Natural killer cell (primary cell): ENCODE measurements around the gene SERP1. TPM values are rescaled to one million over a fixed set of nuclear protein-coding genes. Genes with fewer than 3 reads are reported as not detected.
A peak's percentile ranks its signal among the peaks of the same experiment; 100 is the strongest.

Experiments
- ATAC-seq, 3 donors: fragments of 150-1000 bp in 2 of 3; fragments of 200-7000 bp in 1 of 3; cut with Tn5 transposase; 1 replicate in 1 of 3; 2 replicates in 2 of 3; pipeline ENCODE4 v1.10.0; 2021; ENCODE audit warnings: mild to moderate bottlenecking in 2 of 3, moderate library complexity in 2 of 3
- DNase-seq, 2 donors: peaks; one replicate each; pipeline versions ENCODE4 v3.0.0 to v3.0.0-alpha.2; 2013 to 2021; ENCODE audit warnings: mixed read lengths in 1 of 2
- H3K27ac ChIP-seq: one replicate; pipeline ENCODE4 v1.5.1; 2013; ENCODE audit warnings: mild to moderate bottlenecking, low read length
- H3K27me3 ChIP-seq: one replicate; pipeline ENCODE4 v1.6.1; 2013; ENCODE audit warnings: low read length; ENCODE audit not compliant: control insufficient read depth, insufficient read depth
- H3K36me3 ChIP-seq: one replicate; pipeline ENCODE4 v1.6.1; 2013; ENCODE audit warnings: low read length; ENCODE audit not compliant: control insufficient read depth, insufficient read depth
- H3K4me1 ChIP-seq: one replicate; pipeline ENCODE4 v1.6.1; 2013; ENCODE audit warnings: low read length; ENCODE audit not compliant: control insufficient read depth, insufficient read depth
- H3K4me3 ChIP-seq: one replicate; pipeline ENCODE4 v1.5.1; 2013; ENCODE audit warnings: low read length
- H3K9me3 ChIP-seq: one replicate; pipeline ENCODE4 v1.6.1; 2013; ENCODE audit warnings: low read length; ENCODE audit not compliant: control insufficient read depth, insufficient read depth
- H3K27ac Mint-ChIP-seq, 2 donors: one replicate each; pipeline ENCODE4 v1.8.0; 2022; ENCODE audit warnings: mild to moderate bottlenecking in 2 of 2, mixed read lengths in 2 of 2, moderate library complexity in 1 of 2
- H3K27me3 Mint-ChIP-seq, 2 donors: one replicate each; pipeline ENCODE4 v1.8.0; 2022; ENCODE audit warnings: low read depth in 2 of 2, mixed read lengths in 2 of 2
- H3K36me3 Mint-ChIP-seq: one replicate; pipeline ENCODE4 v1.8.0; 2022; ENCODE audit warnings: mixed read lengths
- H3K4me1 Mint-ChIP-seq, 2 donors: one replicate each; pipeline ENCODE4 v1.8.0; 2022; ENCODE audit warnings: mixed read lengths in 2 of 2
- H3K4me3 Mint-ChIP-seq: one replicate; pipeline ENCODE4 v1.8.0; 2022; ENCODE audit warnings: mild to moderate bottlenecking, moderate library complexity, mixed read lengths
- H3K9me3 Mint-ChIP-seq, 2 donors: one replicate each; pipeline ENCODE4 v1.8.0; 2022; ENCODE audit warnings: mixed read lengths in 2 of 2
- CTCF ChIP-seq: fragments of 200-600 bp; IDR thresholded peaks from one replicate; pipeline ENCODE4 v1.8.0; 2022; ENCODE audit warnings: antibody characterized with exemption
- WGBS: methylation state at CpG from one replicate; pipeline ENCODE4 v1.1.7; 2013; ENCODE audit warnings: missing lambda C conversion rate; ENCODE audit not compliant: insufficient coverage; 5-methylcytosine and 5-hydroxymethylcytosine counted together
- intact Hi-C: fragments of 100-400 bp; cut with micrococcal nuclease; formaldehyde crosslinking; loops from one replicate; pipeline ENCODE4 v1.14.2; 2022
- total RNA-seq, 4 donors: library from RNA; stranded (reverse); fragments of 120-200 nt in 1 of 4; gene quantifications; one replicate each; pipeline versions ENCODE4 v1.2.3 to v1.2.4, GENCODE V29; 2013 to 2022

The SERP1 gene
- total RNA-seq, 3 donors from 2014 or later (not counting 1 experiment from before 2014, with no cell fraction given) = 91.1 to 106 (median 94.9) TPM

- H3K4me1 ChIP-seq = no peaks in the 10 kb centered on the region
- Mint-ChIP-seq H3K4me1 (peaks cover 13% of the 10 kb centered on the region in 2 donors), H3K27ac (peak overlapping the region in 1 of 2 donors; percentile 35), H3K9me3 (no peaks in the 10 kb centered on the region), H3K36me3 (peaks cover 11% of the 10 kb centered on the region), H3K4me3 (no peak overlapping the region), H3K27me3 (no peaks in the 10 kb centered on the region)
- WGBS = no CpG with 5 or more reads among the region's 1 CpG
- H3K36me3 ChIP-seq = peaks cover 45% of the 10 kb centered on the region
- no peaks in the 10 kb centered on the region for H3K27me3 ChIP-seq
- TF ChIP-seq CTCF = no peak
- no peak for DNase-seq
- intact Hi-C loops = no loop called here
- no peak overlapping the region for H3K4me3 ChIP-seq
- H3K9me3 ChIP-seq = no peaks in the 10 kb centered on the region
- ATAC-seq = no peak
- H3K27ac ChIP-seq = no peak overlapping the region
These were observed 11.4 kb upstream of the SERP1 start for GRCh38 chr3:150557725-150558124.

- Mint-ChIP-seq H3K27me3 (no peaks in the 10 kb centered on the region), H3K9me3 (no peaks in the 10 kb centered on the region), H3K4me3 (no peak overlapping the region), H3K4me1 (peaks cover 13% of the 10 kb centered on the region in 2 donors), H3K36me3 (peaks cover 11% of the 10 kb centered on the region), H3K27ac (peak overlapping the region; percentile 50 to 59)
- ATAC-seq = no peak
- H3K4me3 ChIP-seq = no peak overlapping the region
- H3K36me3 ChIP-seq = peaks cover 51% of the 10 kb centered on the region
- H3K4me1 ChIP-seq = no peaks in the 10 kb centered on the region
- no peaks in the 10 kb centered on the region for H3K27me3 ChIP-seq
- H3K9me3 ChIP-seq = no peaks in the 10 kb centered on the region
- no peak for DNase-seq
- no peak overlapping the region for H3K27ac ChIP-seq
- intact Hi-C loops = no loop called here
- no peak for TF ChIP-seq CTCF
- 100% methylated on average over 1 of the region's 2 CpGs for WGBS
These were observed 10.5 kb upstream of the SERP1 start for GRCh38 chr3:150556792-150557191.

DNA sequence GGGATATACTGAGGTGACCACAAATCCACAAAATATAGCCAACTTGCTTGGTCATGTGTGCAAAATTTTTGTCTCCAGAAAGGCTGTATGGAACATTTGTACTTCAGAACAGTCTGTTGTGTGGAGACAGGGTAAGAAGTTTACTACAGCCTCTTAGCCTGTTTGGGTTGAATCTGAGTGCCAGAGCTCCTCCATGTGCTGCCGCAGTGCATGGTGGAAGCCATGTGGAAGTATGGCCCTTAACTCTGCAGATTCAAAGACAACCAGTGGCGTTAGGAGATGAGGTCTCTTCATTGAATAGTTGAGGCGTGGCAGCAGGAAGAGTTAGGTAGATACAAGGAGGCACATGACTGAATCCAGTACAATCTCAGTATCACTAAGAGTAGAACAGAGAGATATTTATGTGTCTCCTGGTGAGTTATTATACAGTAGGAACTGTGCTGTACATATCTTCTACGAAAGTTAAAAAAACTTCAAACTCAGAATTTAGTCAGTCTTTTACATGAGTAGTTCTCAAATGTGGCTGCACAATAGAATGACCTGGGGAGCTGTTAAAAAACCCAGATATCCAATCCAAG, 9.7 kb upstream of the SERP1 start:
- Mint-ChIP-seq H3K4me1 (peaks cover 15% of the 10 kb centered on the region in 2 donors), H3K36me3 (peaks cover 11% of the 10 kb centered on the region), H3K27me3 (no peaks in the 10 kb centered on the region), H3K27ac (peak overlapping the region; percentile 50 to 59), H3K4me3 (no peak overlapping the region), H3K9me3 (no peaks in the 10 kb centered on the region)
- ATAC-seq = no peak
- TF ChIP-seq CTCF = no peak
- H3K4me3 ChIP-seq = no peak overlapping the region
- no peaks in the 10 kb centered on the region for H3K4me1 ChIP-seq
- no peak overlapping the region for H3K27ac ChIP-seq
- intact Hi-C loops = no loop called here
- H3K9me3 ChIP-seq = no peaks in the 10 kb centered on the region
- WGBS = 100% methylated on average over 3 of the region's 4 CpGs
- no peaks in the 10 kb centered on the region for H3K27me3 ChIP-seq
- peaks cover 51% of the 10 kb centered on the region for H3K36me3 ChIP-seq
- DNase-seq = no peak
